HG02981 (cell line): ENCODE results near the gene BCL7A.
"Not testable (repeated sequence)": the region's sequence is repeated elsewhere in the genome, so short reads cannot be mapped to it uniquely, and the experiment has no call there.

ENCODE experiments used
- ATAC-seq: cut with Tn5 transposase; IDR thresholded peaks from one replicate; pipeline ENCODE4 v1.9.1; 2021; ENCODE audit warnings: mild to moderate bottlenecking, moderate library complexity; ENCODE audit not compliant: unreplicated experiment

The BCL7A gene

GRCh38 chr12:122050706-122051105 is 29.0 kb downstream of the BCL7A start:
- no peak for ATAC-seq

GRCh38 chr12:122051231-122051876 is 29.7 kb downstream of the BCL7A start:
- no peak for ATAC-seq

GRCh38 chr12:122052285-122052684 is 30.6 kb downstream of the BCL7A start:
- ATAC-seq = no peak

GRCh38 chr12:122054842-122055520 is 33.3 kb downstream of the BCL7A start:
- no peak for ATAC-seq

GRCh38 chr12:122056406-122056805 is 34.7 kb downstream of the BCL7A start:
- not testable (repeated sequence) for ATAC-seq

- no peak for ATAC-seq
Measured at GRCh38 chr12:122057007-122057735, 35.5 kb downstream of the BCL7A start.

GRCh38 chr12:122057769-122058168 is 36.1 kb downstream of the BCL7A start:
- no peak for ATAC-seq

GRCh38 chr12:122058549-122059149 is 37.0 kb downstream of the BCL7A start:
- ATAC-seq = no peak

GRCh38 chr12:122059203-122059960 is 37.7 kb downstream of the BCL7A start:
- ATAC-seq = no peak

- ATAC-seq = no peak
Measured at GRCh38 chr12:122060081-122060501, 38.4 kb downstream of the BCL7A start.

- no peak for ATAC-seq
Measured at GRCh38 chr12:122061253-122061652, 39.6 kb downstream of the BCL7A start.

- no peak for ATAC-seq
Measured at GRCh38 chr12:122062832-122063693, 41.4 kb downstream of the BCL7A start.

- ATAC-seq = no peak
Measured at GRCh38 chr12:122063694-122064024, 42.0 kb downstream of the BCL7A start.

GRCh38 chr12:122064025-122064777 is 42.5 kb downstream of the BCL7A start:
- no peak for ATAC-seq

GRCh38 chr12:122064780-122065588 is 43.3 kb downstream of the BCL7A start:
- ATAC-seq = no peak

- no peak for ATAC-seq
Measured at GRCh38 chr12:122067548-122067947, 45.9 kb downstream of the BCL7A start.

GRCh38 chr12:122067966-122068365 is 46.3 kb downstream of the BCL7A start:
- ATAC-seq = peak; percentile 85
